ENCODE results near the gene TNS3. TPM values are rescaled to one million over a fixed set of nuclear protein-coding genes. Genes with fewer than 3 reads are reported as not detected.

The TNS3 gene
- total RNA-seq, 1 experiment from 2014 or later: 9.5 TPM

DNA sequence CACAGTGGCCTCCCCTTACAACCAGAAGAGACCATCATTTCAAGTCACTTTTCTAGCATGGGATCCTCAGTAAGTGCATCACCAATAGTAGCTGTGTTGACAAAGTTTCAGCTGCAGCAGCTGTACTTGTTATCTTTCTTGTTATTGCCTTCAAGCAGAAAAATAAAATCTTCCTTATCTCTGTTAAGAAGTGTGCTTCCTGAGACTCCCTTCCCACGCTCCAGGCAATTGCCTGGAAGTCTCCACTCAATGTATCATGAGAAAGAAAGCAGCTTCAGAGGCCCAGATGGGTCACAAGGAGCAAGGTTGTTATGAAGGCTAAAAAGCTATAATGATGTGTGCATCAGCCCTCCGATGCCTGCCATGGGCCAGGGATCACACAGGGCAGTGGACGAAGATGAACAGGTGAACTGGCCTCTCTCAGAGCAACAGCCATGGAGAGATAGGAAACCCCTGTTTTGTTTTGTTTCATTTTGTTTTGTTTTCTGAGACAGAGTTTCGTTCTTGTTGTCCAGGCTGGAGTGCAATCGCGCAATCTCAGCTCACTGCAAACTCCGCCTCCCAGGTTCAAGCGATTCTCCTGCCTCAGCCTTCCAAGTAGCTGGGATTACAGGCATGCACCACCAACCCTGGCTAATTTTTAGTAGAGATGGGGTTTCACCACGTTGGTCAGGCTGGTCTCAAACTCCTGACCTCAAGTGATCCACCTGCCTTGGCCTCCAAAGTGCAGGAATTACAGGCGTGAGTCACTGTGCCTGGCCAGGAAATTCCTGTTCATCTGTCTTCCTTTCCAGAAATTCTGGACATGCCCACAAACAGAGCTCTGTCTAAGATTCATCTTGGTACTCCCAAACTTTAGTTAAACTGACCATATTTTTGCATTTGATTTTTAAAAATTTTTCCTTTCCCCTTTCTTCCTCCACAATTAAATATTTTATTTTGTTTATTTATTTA, 340.5 kb downstream of the TNS3 start:
- Mint-ChIP-seq H3K27ac (no peak overlapping the region; a peak in 1 of 7 replicates), H3K36me3 (ENCODE audit: insufficient read depth in 1 of 3, low read depth in 3 of 3) (no peaks in the 10 kb centered on the region; a peak in 1 of 7 replicates), H3K4me1 (no peaks in the 10 kb centered on the region), H3K4me3 (no peak overlapping the region), H3K27me3 (ENCODE audit: low read depth) (peaks cover 4% of the 10 kb centered on the region; the same call in 1 of the 2 replicates), H3K9me3 (no peaks in the 10 kb centered on the region; a peak in 1 of 5 replicates)
- no peaks in the 10 kb centered on the region for H4K20me1 ChIP-seq (ENCODE audit: control insufficient read depth, insufficient read depth, insufficient read length)
- no peaks in the 10 kb centered on the region for H3K4me1 ChIP-seq (ENCODE audit: insufficient read depth, low read length)
- no peak overlapping the region for H2AFZ ChIP-seq (ENCODE audit: low read length)
- H3K9ac ChIP-seq (ENCODE audit: extremely low read depth, insufficient read length, low read length): no peak overlapping the region
- no peaks in the 10 kb centered on the region for H3K23me2 ChIP-seq (ENCODE audit: insufficient read length, low read depth, low read length, poor library complexity, severe bottlenecking)
- no peak overlapping the region for H3K4me2 ChIP-seq (ENCODE audit: insufficient read depth, insufficient read length, low read length)
- H4K91ac ChIP-seq (ENCODE audit: insufficient read length, low read depth, low read length): no peak overlapping the region
- no peak for DNase-seq
- no peak overlapping the region for H3K14ac ChIP-seq (ENCODE audit: insufficient read depth, low read length)
- H4K5ac ChIP-seq (ENCODE audit: insufficient read length, low read depth, low read length): no peak overlapping the region
- H2BK5ac ChIP-seq (ENCODE audit: insufficient read length, low read length): no peak overlapping the region
- H3K9me3 ChIP-seq (ENCODE audit: control insufficient read depth, low read depth, low read length): no peaks in the 10 kb centered on the region
- no peak overlapping the region for H2BK20ac ChIP-seq (ENCODE audit: low read depth, low read length, poor library complexity, severe bottlenecking)
- no peak overlapping the region for H2AK5ac ChIP-seq (ENCODE audit: insufficient read length, low read length)
- no peak overlapping the region for H3T11ph ChIP-seq (ENCODE audit: low read length)
- no peak overlapping the region for H3K18ac ChIP-seq (ENCODE audit: insufficient read length, low read depth, low read length)
- H3K23ac ChIP-seq (ENCODE audit: insufficient read length, low read depth, low read length): no peak overlapping the region
- no peak overlapping the region for H4K8ac ChIP-seq (replicated peaks; ENCODE audit: insufficient read length, low read depth, low read length)
- TF ChIP-seq, protein P1, sequence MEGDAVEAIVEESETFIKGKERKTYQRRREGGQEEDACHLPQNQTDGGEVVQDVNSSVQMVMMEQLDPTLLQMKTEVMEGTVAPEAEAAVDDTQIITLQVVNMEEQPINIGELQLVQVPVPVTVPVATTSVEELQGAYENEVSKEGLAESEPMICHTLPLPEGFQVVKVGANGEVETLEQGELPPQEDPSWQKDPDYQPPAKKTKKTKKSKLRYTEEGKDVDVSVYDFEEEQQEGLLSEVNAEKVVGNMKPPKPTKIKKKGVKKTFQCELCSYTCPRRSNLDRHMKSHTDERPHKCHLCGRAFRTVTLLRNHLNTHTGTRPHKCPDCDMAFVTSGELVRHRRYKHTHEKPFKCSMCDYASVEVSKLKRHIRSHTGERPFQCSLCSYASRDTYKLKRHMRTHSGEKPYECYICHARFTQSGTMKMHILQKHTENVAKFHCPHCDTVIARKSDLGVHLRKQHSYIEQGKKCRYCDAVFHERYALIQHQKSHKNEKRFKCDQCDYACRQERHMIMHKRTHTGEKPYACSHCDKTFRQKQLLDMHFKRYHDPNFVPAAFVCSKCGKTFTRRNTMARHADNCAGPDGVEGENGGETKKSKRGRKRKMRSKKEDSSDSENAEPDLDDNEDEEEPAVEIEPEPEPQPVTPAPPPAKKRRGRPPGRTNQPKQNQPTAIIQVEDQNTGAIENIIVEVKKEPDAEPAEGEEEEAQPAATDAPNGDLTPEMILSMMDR (conservative IDR thresholded peaks at IDR 0.05): no peak
- H2BK120ac ChIP-seq (ENCODE audit: low read depth, low read length, poor library complexity, severe bottlenecking): no peak overlapping the region
- no CpG with 5 or more reads among the region's 10 CpGs for WGBS (ENCODE audit: extremely low coverage, insufficient read length, low lambda C conversion rate)
- no peak overlapping the region for H3K56ac ChIP-seq (ENCODE audit: insufficient read length, low read depth, low read length)
- H2BK12ac ChIP-seq (ENCODE audit: insufficient read length, low read depth, low read length): no peak overlapping the region
- H3K27ac ChIP-seq (ENCODE audit: insufficient read length, low read depth, low read length): no peak overlapping the region
- H3K27me3 ChIP-seq (ENCODE audit: insufficient read depth, low read length): no peaks in the 10 kb centered on the region
- no peak overlapping the region for H2BK15ac ChIP-seq (ENCODE audit: low read depth, low read length)
- no peak overlapping the region for H3K4ac ChIP-seq (ENCODE audit: low read depth, low read length)
- H3K79me1 ChIP-seq (ENCODE audit: insufficient read depth, low read depth, low read length, poor library complexity, severe bottlenecking): no peaks in the 10 kb centered on the region
- H3K79me2 ChIP-seq (ENCODE audit: insufficient read depth, low read length): no peaks in the 10 kb centered on the region
